ENCODE data around the gene PRPF6.

GRCh38 chr20:64001607-64002011 is 20.7 kb downstream of the PRPF6 start:
- TF ChIP-seq CTCF (conservative IDR thresholded peaks at IDR 0.05; ENCODE audit: low read length) (no peak), EZH2phosphoT487 (IDR thresholded peaks at IDR 0.05; ENCODE audit: borderline replicate concordance, low read depth, low read length) (no peak)
